Keratinocyte (primary cell): ENCODE results near the gene PKP2. TPM values are rescaled to one million over a fixed set of nuclear protein-coding genes. Genes with fewer than 3 reads are reported as not detected.
A peak's percentile ranks its signal among the peaks of the same experiment; 100 is the strongest.

Source experiments
- DNase-seq: peaks from one replicate; pipeline ENCODE4 v3.0.0-alpha.2; 2011; ENCODE audit warnings: low read depth, missing footprints, low spot score
- FAIRE-seq: peaks from 2 replicates; lab custom pipeline; 2011; peaks lifted over from hg19 to GRCh38; lab: Jason Lieb, UNC
- H2AFZ ChIP-seq: 2 replicates; pipeline ENCODE4 v1.6.0; 2012; ENCODE audit warnings: low read length, control low read depth, inconsistent platforms; ENCODE audit not compliant: control insufficient read depth
- H3K27ac ChIP-seq: 2 replicates; pipeline ENCODE4 v1.5.1; 2011; ENCODE audit warnings: low read length; ENCODE audit not compliant: control insufficient read depth, insufficient read depth
- H3K27me3 ChIP-seq: 3 replicates; pipeline ENCODE4 v1.6.0; 2011; ENCODE audit warnings: low read length; ENCODE audit not compliant: control insufficient read depth, insufficient read depth; ENCODE audit errors: extremely low read depth
- H3K36me3 ChIP-seq, 2 experiments: 2 replicates in 1 of 2; 3 replicates in 1 of 2; pipeline ENCODE4 v1.5.1; 2011; ENCODE audit warnings: low read length in 2 of 2, mild to moderate bottlenecking in 1 of 2; ENCODE audit not compliant: control insufficient read depth in 2 of 2, insufficient read depth in 2 of 2; ENCODE audit errors: extremely low read depth in 1 of 2
- H3K4me1 ChIP-seq: 3 replicates; pipeline ENCODE4 v1.5.1; 2011; ENCODE audit warnings: low read length; ENCODE audit not compliant: control insufficient read depth, insufficient read depth; ENCODE audit errors: extremely low read depth
- H3K4me2 ChIP-seq: 3 replicates; pipeline ENCODE4 v1.6.0; 2011; ENCODE audit warnings: low read depth, low read length; ENCODE audit not compliant: control insufficient read depth, insufficient read depth; ENCODE audit errors: extremely low read depth
- H3K4me3 ChIP-seq, 3 experiments: fragments of 200-600 bp in 1 of 3; sonication (generic) in 1 of 3; 2 replicates in 2 of 3; 3 replicates in 1 of 3; pipeline ENCODE4 v1.5.1; 2011 to 2016; ENCODE audit warnings: low read length in 3 of 3, mild to moderate bottlenecking in 3 of 3, control low read depth in 2 of 3, inconsistent platforms in 1 of 3, low read depth in 1 of 3, mixed read lengths in 1 of 3, mixed run types in 1 of 3, moderate library complexity in 1 of 3; ENCODE audit not compliant: control insufficient read depth in 2 of 3, insufficient read depth in 2 of 3; ENCODE audit errors: extremely low read depth in 1 of 3
- H3K79me2 ChIP-seq: 2 replicates; pipeline ENCODE4 v1.6.0; 2012; ENCODE audit warnings: low read length; ENCODE audit not compliant: control insufficient read depth, insufficient read depth
- H3K9ac ChIP-seq: 3 replicates; pipeline ENCODE4 v1.6.0; 2011; ENCODE audit warnings: low read length; ENCODE audit not compliant: control insufficient read depth, insufficient read depth; ENCODE audit errors: extremely low read depth
- H3K9me1 ChIP-seq: 3 replicates; pipeline ENCODE4 v1.6.0; 2011; ENCODE audit warnings: low read length; ENCODE audit not compliant: control insufficient read depth, insufficient read depth; ENCODE audit errors: extremely low read depth
- H3K9me3 ChIP-seq: 2 replicates; pipeline ENCODE4 v1.5.1; 2012; ENCODE audit warnings: low read depth, low read length; ENCODE audit not compliant: control insufficient read depth
- H4K20me1 ChIP-seq: 3 replicates; pipeline ENCODE4 v1.6.0; 2011; ENCODE audit warnings: low read length; ENCODE audit not compliant: control insufficient read depth, insufficient read depth; ENCODE audit errors: extremely low read depth
- CTCF ChIP-seq, 3 experiments: IDR thresholded peaks in 1 of 3; conservative IDR thresholded peaks in 1 of 3; optimal IDR thresholded peaks in 1 of 3; 2 replicates in 2 of 3; 3 replicates in 1 of 3; pipeline versions ENCODE3 to v1.5.1; 2011; ENCODE audit warnings: low read length in 3 of 3, mild to moderate bottlenecking in 3 of 3, moderate library complexity in 2 of 3, control low read depth in 1 of 3, inconsistent platforms in 1 of 3; ENCODE audit not compliant: insufficient read depth in 2 of 3; ENCODE audit errors: extremely low read depth in 1 of 3
- EZH2 ChIP-seq: IDR thresholded peaks from one replicate; pipeline ENCODE4 v1.6.1; 2012; ENCODE audit warnings: inconsistent platforms, mild to moderate bottlenecking, low read length, moderate library complexity
- dilution Hi-C: fragments of 300-500 bp; cut with MboI; formaldehyde crosslinking; loops from one replicate; pipeline ENCODE4 v1.7.0; 2020; ENCODE audit warnings: low sequenced_read_pairs; ENCODE audit not compliant: extremely low pct_ligation_motif_present
- polyA plus RNA-seq, 5 experiments: library from polyadenylated mRNA; depleted of rRNA in 3 of 5; stranded (reverse) in 3 of 5; stranded (forward) in 1 of 5; unstranded in 1 of 5; fragments of >200 nt; gene quantifications; 1 replicate in 1 of 5; 2 replicates in 3 of 5; 3 replicates in 1 of 5; pipeline versions ENCODE4 v1.2.1 to v1.2.3, GENCODE V29; 2011 to 2012; ENCODE audit warnings: missing spikeins in 2 of 5, low read depth in 1 of 5, low replicate concordance in 1 of 5

PKP2 gene
- polyA plus RNA-seq, 1 donor (not counting 4 experiments of a cell fraction or from before 2014, with no cell fraction given): 50.4 TPM

- DNase-seq (no peak), FAIRE-seq (no peak)
- H3K9me1 ChIP-seq: no peaks in the 10 kb centered on the region
- H3K27me3 ChIP-seq: no peaks in the 10 kb centered on the region
- no peak overlapping the region for H3K9ac ChIP-seq
- H3K36me3 ChIP-seq: peaks cover 4 to 25% of the 10 kb centered on the region in 2 experiments
- no peak for TF ChIP-seq EZH2
- TF ChIP-seq CTCF (optimal IDR thresholded peaks at IDR 0.05 in 1 of 3, IDR thresholded peaks at IDR 0.05 in 1 of 3, conservative IDR thresholded peaks at IDR 0.05 in 1 of 3; ENCODE audit: extremely low read depth in 1 of 3, insufficient read depth in 2 of 3, low read length in 3 of 3): no peak
- H3K9me3 ChIP-seq: no peaks in the 10 kb centered on the region
- H3K4me1 ChIP-seq: no peaks in the 10 kb centered on the region
- H4K20me1 ChIP-seq: no peaks in the 10 kb centered on the region
- H3K79me2 ChIP-seq: peaks cover 19% of the 10 kb centered on the region
- no peak overlapping the region for H3K4me2 ChIP-seq
- no peak overlapping the region for H3K27ac ChIP-seq
- no peak overlapping the region for H3K4me3 ChIP-seq
- dilution Hi-C loops: no loop called here
- H2AFZ ChIP-seq: no peak overlapping the region
These were observed 49.3 kb downstream of the PKP2 start for GRCh38 chr12:32847287-32847686.

DNA sequence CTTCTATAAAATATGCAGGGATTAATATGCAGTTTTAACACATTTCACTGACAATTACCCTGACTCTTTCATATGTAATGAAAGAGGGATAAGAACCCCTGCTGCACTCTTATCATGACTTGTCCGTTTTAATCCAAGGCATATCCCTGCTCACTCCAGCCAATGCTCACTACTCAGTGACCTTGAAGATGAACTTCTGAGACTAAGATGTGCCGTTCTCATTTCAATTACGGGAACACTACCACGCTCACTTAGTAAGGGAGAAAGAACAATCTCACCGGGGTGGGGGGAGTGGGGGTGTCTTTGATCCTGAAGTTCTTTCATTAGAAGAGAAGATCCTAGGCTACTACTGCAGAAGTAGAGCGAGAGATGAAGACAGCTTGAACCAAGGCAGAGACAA lies 50.5 kb downstream of the PKP2 start:
- H3K9me3 ChIP-seq: no peaks in the 10 kb centered on the region
- no peaks in the 10 kb centered on the region for H3K4me1 ChIP-seq
- TF ChIP-seq EZH2: no peak
- TF ChIP-seq CTCF (optimal IDR thresholded peaks at IDR 0.05 in 1 of 3, IDR thresholded peaks at IDR 0.05 in 1 of 3, conservative IDR thresholded peaks at IDR 0.05 in 1 of 3; ENCODE audit: extremely low read depth in 1 of 3, insufficient read depth in 2 of 3, low read length in 3 of 3): no peak
- H3K79me2 ChIP-seq: peaks cover 13% of the 10 kb centered on the region
- peaks cover 4 to 29% of the 10 kb centered on the region in 2 experiments for H3K36me3 ChIP-seq
- H3K27me3 ChIP-seq: no peaks in the 10 kb centered on the region
- no peak overlapping the region for H3K4me3 ChIP-seq
- peak; percentile 13 for FAIRE-seq
- no peak overlapping the region for H2AFZ ChIP-seq
- H3K9me1 ChIP-seq: no peaks in the 10 kb centered on the region
- H3K4me2 ChIP-seq: no peak overlapping the region
- no peak overlapping the region for H3K27ac ChIP-seq
- H4K20me1 ChIP-seq: no peaks in the 10 kb centered on the region
- no peak for DNase-seq
- dilution Hi-C loops: no loop called here
- H3K9ac ChIP-seq: no peak overlapping the region
